GM11168 (cell line): ENCODE measurements around the gene TERT.

ENCODE experiments used
- in situ Hi-C: fragments of 300-500 bp; cut with MboI; formaldehyde crosslinking; loops from one replicate; pipeline ENCODE4 v1.12.0; 2022; ENCODE audit warnings: low sequenced_read_pairs; ENCODE audit not compliant: unreplicated experiment

The TERT gene

DNA sequence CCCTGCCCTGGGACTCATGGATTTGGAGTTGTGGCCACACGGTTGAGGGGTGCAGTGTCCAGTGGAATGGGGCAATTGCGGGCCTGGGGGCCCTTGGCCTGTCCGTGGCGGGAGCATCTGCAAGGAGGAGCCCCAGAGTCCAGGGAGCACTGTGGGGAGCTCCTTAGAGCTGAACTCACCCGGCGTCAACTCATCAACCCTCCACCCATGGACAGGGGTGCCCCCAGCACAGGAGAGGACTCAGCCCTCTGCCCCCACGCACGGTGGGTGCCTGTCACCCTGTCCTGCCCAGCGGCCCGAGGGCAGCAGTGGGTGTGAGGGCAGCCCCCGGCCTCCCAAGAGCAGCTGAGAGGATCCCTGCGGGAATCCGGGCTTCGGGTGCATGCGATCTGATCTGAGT is 70.2 kb downstream of the TERT start:
- in situ Hi-C loops = no loop called here

DNA sequence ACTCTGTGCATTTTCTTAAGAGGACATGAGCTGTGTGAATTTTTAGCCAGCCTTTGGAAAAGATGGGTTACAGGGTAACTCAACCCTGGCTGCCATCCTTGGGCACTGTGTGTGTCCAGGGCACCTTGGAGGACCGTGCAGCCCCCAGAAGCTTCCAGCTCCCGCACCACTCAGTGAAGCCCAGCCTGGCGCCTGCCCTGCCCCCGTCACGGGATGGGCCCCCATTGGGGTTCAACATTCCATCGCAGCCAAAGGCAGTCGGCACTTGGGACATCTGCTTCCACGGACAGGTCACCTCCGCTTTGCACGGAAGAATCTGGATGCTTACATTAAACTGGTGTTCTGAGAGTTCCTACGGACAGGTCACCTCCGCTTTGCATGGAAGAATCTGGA is 71.6 kb downstream of the TERT start:
- in situ Hi-C loops = no loop called here

- in situ Hi-C loops = no loop called here
Observed at GRCh38 chr5:1222621-1223277, 72.1 kb downstream of the TERT start.

DNA sequence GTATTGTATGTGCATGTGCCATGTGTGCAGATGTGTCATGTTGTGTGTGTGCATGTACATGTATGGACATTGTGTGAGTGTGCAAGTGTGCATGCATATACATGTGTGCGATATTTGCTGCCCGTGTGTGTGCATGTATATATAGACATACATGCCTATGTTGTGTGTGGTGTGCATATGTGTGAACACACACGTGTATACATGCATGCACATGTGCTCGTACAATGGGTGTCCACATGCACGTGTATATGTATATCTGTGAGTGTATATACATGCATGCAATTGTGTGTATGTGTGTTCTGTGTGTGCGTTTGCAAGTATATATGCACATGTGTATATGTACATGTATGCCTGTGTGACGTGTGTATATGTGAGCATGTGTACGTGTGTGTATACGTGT is 72.7 kb downstream of the TERT start:
- in situ Hi-C loops = no loop called here

- in situ Hi-C loops = no loop called here
Observed at GRCh38 chr5:1221721-1222120, 73.1 kb downstream of the TERT start.

DNA sequence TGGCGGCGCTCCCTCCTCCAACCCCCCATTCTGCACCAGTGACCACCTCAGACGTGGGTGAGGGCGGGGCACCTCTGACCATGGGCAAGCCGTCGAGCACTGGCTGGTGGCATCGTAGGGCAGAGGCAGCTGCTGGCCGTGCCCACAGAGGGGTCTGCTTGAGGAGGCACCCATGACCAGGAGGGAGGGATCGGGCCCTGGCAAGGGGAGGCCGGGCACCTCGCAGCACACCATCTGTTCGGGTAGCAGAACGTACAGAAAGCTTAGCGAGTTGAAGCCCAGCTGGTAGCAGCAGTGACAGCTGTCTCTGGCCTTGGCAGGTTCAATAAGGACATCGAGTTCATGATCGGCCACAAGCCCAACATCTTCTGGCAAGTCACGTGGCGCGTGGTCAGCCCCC is 74.0 kb downstream of the TERT start:
- in situ Hi-C loops = no loop called here

DNA sequence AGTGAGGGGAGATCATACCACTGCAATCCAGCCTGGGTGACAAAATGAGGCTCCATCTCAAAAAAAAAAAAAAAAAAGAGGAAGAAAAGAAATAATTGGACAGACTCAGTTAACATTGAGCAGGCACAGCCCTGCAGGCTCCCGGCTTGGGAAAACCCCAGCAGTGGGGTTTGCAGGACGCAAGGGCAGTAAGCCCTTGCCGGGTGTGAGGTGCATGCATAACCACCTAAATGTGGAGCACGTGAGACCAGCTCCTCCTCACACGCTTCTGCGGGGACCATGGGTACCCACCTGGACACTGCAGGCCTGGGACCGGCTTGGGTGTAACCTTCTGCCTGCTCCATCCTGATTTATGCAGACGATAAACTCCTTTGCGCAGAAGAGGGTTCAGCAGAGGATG is 74.5 kb downstream of the TERT start:
- in situ Hi-C loops = no loop called here

DNA sequence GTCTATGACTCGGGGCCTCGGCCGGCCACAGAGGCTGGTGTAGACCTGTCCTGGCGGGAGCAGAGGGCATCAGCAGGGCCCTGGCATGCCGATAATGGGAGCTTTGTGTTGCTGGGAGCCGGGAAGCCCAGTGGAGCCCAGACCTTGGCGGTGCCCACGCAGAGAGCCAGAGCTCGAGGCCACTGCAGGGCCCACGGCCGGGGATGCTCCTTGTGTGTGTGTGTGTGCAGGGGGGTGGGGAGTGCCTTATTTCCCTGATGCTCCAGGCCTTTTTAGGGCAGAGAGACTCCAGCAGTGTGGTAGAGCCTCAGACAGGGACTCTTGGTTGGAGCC is 75.1 kb downstream of the TERT start:
- in situ Hi-C loops = no loop called here

DNA sequence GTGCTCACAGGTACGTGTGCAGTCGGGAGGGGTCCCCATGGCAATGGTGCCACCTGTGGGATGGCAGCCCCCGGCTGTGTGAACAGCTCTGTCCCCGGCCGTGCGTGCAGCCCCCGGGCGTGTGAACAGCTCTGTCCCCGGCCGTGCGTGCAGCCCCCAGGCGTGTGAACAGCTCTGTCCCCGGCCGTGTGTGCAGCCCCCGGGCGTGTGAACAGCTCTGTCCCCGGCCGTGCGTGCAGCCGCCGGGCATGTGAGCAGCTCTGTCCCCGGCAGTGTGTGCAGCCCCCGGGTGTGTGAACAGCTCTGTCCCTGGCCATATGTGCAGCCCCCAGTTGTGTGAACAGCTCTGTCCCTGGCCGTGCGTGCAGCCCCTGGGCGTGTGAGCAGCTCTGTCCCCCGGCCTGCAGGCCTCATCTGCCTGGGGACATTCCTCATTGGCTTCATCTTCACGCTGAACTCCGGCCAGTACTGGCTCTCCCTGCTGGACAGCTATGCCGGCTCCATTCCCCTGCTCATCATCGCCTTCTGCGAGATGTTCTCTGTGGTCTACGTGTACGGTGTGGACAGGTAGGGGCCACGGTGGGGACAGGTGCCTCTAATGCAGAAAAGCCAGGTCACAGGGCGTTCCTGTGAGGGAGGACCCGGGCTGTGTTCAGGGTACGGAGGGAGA is 75.6 kb downstream of the TERT start:
- in situ Hi-C loops = no loop called here

GRCh38 chr5:1218351-1219080 is 76.4 kb downstream of the TERT start:
- in situ Hi-C loops = no loop called here

- in situ Hi-C loops = no loop called here
Observed at GRCh38 chr5:1217596-1218206, 77.2 kb downstream of the TERT start.

- in situ Hi-C loops = no loop called here
Observed at GRCh38 chr5:1216918-1217295, 78.0 kb downstream of the TERT start.

DNA sequence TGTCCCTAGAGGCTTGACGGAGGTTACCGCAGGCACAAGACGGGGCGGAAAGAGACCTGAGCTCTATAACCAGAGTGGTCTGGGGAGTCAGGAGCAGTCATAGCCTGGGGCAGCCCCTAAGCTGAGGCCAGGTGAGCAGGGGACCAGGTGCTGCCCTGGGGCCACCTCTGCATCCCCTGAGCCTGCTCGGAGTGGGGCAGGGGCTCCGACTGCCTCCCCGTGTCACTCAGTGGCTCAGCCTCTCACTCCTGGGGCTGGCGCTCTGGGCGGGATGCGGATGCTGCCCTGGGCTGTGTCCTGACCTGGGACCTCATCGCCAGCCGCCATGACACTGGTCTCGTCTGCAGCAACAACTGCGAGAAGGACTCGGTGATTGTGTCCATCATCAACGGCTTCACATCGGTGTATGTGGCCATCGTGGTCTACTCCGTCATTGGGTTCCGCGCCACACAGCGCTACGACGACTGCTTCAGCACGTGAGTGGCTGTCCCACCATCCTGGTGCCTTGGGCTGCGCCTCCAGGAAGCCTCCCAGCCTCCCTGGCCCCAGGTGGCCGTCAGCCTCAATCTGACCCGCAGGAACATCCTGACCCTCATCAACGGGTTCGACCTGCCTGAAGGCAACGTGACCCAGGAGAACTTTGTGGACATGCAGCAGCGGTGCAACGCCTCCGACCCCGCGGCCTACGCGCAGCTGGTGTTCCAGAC is 78.5 kb downstream of the TERT start:
- in situ Hi-C loops = no loop called here

DNA sequence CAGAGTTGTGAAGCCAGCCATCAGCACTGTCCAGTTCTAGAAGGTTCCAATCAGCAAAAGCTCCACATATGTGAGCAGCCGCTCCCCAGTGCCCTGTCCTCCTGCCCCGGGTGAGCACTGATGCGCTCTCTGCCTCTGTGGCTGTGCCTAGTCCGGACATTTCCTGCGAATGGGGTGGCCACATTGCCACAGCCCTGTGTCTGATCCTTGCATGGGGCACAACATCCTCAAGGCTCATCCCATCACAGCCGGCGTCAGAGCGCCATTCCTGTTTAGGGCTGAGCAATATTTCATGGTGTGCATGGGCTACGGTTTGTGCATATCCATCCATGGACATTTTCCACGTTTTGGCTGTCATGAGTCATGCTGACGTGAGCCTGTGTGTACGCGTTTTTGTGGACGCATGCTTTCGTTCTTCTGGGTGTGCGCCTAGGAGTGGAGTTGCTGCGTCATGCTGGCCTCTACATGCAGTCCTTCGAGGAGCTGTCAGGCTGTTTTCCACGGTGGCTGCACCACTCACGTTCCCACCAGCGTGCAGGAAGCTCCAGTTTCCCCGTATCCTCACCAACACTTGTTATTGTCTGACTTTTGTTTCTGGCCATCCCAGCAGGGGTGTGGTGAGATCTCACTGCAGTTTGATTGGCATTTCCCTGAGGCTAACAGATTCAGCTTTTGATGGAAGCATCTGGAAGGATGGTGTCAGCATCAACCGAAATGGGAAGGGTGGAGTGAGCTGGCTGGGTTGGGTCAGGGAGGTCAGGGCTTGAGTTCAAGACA is 79.4 kb downstream of the TERT start:
- in situ Hi-C loops = no loop called here

DNA sequence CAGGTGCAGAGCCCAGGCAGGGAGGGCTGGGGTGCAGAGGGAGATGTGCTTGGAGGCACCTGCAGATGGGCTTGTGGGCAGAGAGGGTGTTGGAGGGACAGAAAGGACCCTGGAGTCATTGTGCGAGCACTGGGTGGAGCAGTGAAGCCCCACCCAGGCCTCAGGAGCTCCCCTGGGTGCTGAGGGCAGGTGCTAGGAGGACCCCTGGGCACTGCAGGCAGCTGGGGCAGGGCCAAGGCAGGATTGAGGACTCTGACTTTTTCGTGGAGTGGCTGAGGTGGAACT is 80.0 kb downstream of the TERT start:
- in situ Hi-C loops = no loop called here

GRCh38 chr5:1214163-1214935 is 80.5 kb downstream of the TERT start:
- in situ Hi-C loops = no loop called here

- in situ Hi-C loops = no loop called here
Observed at GRCh38 chr5:1213508-1214162, 81.2 kb downstream of the TERT start.

DNA sequence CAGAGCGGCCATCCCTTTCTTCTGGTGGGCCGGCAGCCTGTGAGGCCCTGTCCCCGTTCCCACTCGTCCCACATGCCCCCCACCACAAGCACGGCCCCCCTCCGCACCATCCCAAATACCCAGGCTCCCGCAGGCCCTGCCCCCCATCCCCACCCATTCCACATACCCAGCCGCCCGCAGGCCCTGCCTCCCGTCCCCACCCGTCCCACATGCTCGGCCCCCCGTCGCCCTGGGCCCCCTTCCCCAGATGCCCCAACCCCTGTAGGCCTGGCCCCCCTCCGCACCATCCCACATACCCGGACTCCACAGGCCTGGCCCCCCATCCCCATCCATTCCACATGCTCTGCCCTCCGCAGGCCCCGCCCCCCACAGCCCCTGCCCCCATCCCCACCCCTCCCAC is 82.0 kb downstream of the TERT start:
- in situ Hi-C loops = no loop called here

- in situ Hi-C loops = no loop called here
Observed at GRCh38 chr5:1212271-1212670, 82.6 kb downstream of the TERT start.
